Suprapubic skin (tissue), 4 donors: ENCODE data around the gene ARHGEF28. TPM values are rescaled to one million over a fixed set of nuclear protein-coding genes. Genes with fewer than 3 reads are reported as not detected.

Experiments
- DNase-seq, 2 donors: peaks; one replicate each; pipeline ENCODE4 v3.0.0-alpha.2; 2019; ENCODE audit warnings: low spot score in 2 of 2
- H3K27ac ChIP-seq: fragments of 200-600 bp; sonication (generic); one replicate; pipeline ENCODE4 v1.5.1; 2019
- H3K27me3 ChIP-seq: fragments of 200-600 bp; sonication (generic); one replicate; pipeline ENCODE4 v1.5.1; 2019
- H3K36me3 ChIP-seq: fragments of 200-600 bp; sonication (generic); one replicate; pipeline ENCODE4 v1.5.1; 2019
- H3K4me1 ChIP-seq: fragments of 200-600 bp; sonication (generic); one replicate; pipeline ENCODE4 v1.5.1; 2019
- H3K4me3 ChIP-seq: fragments of 200-600 bp; sonication (generic); one replicate; pipeline ENCODE4 v1.5.1; 2019; ENCODE audit warnings: mild to moderate bottlenecking
- H3K9me3 ChIP-seq: fragments of 200-600 bp; sonication (generic); one replicate; pipeline ENCODE4 v1.5.1; 2019
- EP300 ChIP-seq: sonication (generic); formaldehyde crosslinking; IDR thresholded peaks from one replicate; pipeline ENCODE4 v1.6.1; 2017; ENCODE audit warnings: antibody characterized with exemption
- POLR2A ChIP-seq, 2 donors: fragments of 450-650 bp; IDR thresholded peaks; one replicate each; pipeline ENCODE4 v1.6.1; 2017; ENCODE audit warnings: antibody characterized with exemption in 2 of 2, mild to moderate bottlenecking in 2 of 2, moderate library complexity in 2 of 2
- POLR2AphosphoS5 ChIP-seq, 3 donors: sonication (generic); formaldehyde crosslinking; IDR thresholded peaks; one replicate each; pipeline ENCODE4 v1.6.1; 2017; ENCODE audit warnings: antibody characterized with exemption in 3 of 3
- WGBS: methylation state at CpG from one replicate; pipeline ENCODE4 v1.1.5; 2018; 5-methylcytosine and 5-hydroxymethylcytosine counted together
- total RNA-seq, 4 donors: library from RNA; depleted of rRNA; stranded (reverse); fragments of >200 nt; gene quantifications; one replicate each; pipeline ENCODE4 v1.1.0, GENCODE V29; 2016
- TF ChIP-seq, protein P1 (sequence below), 2 donors: fragments of 200-600 bp in 1 of 2; fragments of 450-650 bp in 1 of 2; sonication (generic) in 1 of 2; IDR thresholded peaks; one replicate each; pipeline ENCODE4 v1.5.1; 2016 to 2019; ENCODE audit warnings: antibody characterized with exemption in 2 of 2, mild to moderate bottlenecking in 1 of 2, moderate library complexity in 1 of 2

The ARHGEF28 gene
- total RNA-seq, 4 donors from 2014 or later = 25.6 to 104 (median 39.1) TPM

DNA sequence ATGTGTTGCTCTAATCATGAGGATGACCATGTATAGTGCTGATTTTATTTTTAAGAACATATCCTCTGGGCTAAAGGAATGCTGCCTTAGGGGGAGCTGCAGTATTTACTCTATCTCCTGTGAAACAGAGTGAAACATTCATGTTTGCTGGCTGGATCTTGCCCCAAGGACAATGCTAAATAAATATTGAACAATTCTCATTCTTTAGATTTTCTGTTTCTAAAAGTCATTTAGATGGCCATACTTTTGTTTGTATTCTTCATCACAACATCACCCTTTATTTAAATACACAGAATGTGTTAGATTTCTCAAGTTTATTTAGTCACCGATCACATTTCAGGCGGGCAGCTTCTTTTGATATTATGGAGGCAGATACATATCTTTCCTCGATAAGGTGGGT lies 103.3 kb downstream of the ARHGEF28 start:
- no peak overlapping the region for H3K27ac ChIP-seq
- TF ChIP-seq, protein P1, sequence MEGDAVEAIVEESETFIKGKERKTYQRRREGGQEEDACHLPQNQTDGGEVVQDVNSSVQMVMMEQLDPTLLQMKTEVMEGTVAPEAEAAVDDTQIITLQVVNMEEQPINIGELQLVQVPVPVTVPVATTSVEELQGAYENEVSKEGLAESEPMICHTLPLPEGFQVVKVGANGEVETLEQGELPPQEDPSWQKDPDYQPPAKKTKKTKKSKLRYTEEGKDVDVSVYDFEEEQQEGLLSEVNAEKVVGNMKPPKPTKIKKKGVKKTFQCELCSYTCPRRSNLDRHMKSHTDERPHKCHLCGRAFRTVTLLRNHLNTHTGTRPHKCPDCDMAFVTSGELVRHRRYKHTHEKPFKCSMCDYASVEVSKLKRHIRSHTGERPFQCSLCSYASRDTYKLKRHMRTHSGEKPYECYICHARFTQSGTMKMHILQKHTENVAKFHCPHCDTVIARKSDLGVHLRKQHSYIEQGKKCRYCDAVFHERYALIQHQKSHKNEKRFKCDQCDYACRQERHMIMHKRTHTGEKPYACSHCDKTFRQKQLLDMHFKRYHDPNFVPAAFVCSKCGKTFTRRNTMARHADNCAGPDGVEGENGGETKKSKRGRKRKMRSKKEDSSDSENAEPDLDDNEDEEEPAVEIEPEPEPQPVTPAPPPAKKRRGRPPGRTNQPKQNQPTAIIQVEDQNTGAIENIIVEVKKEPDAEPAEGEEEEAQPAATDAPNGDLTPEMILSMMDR (IDR thresholded peaks at IDR 0.05) = no peak
- TF ChIP-seq POLR2AphosphoS5 (IDR thresholded peaks at IDR 0.05) (no peak), EP300 (no peak), POLR2A (IDR thresholded peaks at IDR 0.05) (no peak)
- 96% methylated on average over 3 of the region's 3 CpGs for WGBS
- no peak overlapping the region for H3K4me3 ChIP-seq
- no peaks in the 10 kb centered on the region for H3K36me3 ChIP-seq
- no peaks in the 10 kb centered on the region for H3K27me3 ChIP-seq
- DNase-seq = no peak
- no peaks in the 10 kb centered on the region for H3K4me1 ChIP-seq
- H3K9me3 ChIP-seq = no peaks in the 10 kb centered on the region

GRCh38 chr5:73732045-73732444 lies 106.0 kb downstream of the ARHGEF28 start:
- H3K36me3 ChIP-seq = no peaks in the 10 kb centered on the region
- no peaks in the 10 kb centered on the region for H3K9me3 ChIP-seq
- no peaks in the 10 kb centered on the region for H3K4me1 ChIP-seq
- TF ChIP-seq, protein P1 (IDR thresholded peaks at IDR 0.05) = no peak
- TF ChIP-seq EP300 = no peak
- TF ChIP-seq POLR2A (IDR thresholded peaks at IDR 0.05) = no peak
- H3K27me3 ChIP-seq = no peaks in the 10 kb centered on the region
- no peak overlapping the region for H3K27ac ChIP-seq
- 96% methylated on average over 2 of the region's 2 CpGs for WGBS
- DNase-seq = no peak
- no peak overlapping the region for H3K4me3 ChIP-seq

- Histone ChIP-seq H3K36me3 (no peaks in the 10 kb centered on the region), H3K4me1 (no peaks in the 10 kb centered on the region), H3K27ac (no peak overlapping the region), H3K27me3 (no peaks in the 10 kb centered on the region), H3K9me3 (no peaks in the 10 kb centered on the region), H3K4me3 (no peak overlapping the region)
- TF ChIP-seq EP300 = no peak
- TF ChIP-seq POLR2AphosphoS5 (IDR thresholded peaks at IDR 0.05) = no peak
- TF ChIP-seq, protein P1 (IDR thresholded peaks at IDR 0.05) = no peak
- TF ChIP-seq POLR2A (IDR thresholded peaks at IDR 0.05) = no peak
- no peak for DNase-seq
- WGBS = 73% methylated on average over 1 of the region's 1 CpG
Measured at GRCh38 chr5:73733219-73733618, 107.2 kb downstream of the ARHGEF28 start.

- Histone ChIP-seq H3K9me3 (no peaks in the 10 kb centered on the region), H3K4me3 (no peak overlapping the region), H3K27me3 (no peaks in the 10 kb centered on the region), H3K4me1 (no peaks in the 10 kb centered on the region), H3K27ac (no peak overlapping the region), H3K36me3 (no peaks in the 10 kb centered on the region)
- no peak for DNase-seq
- TF ChIP-seq POLR2AphosphoS5 (IDR thresholded peaks at IDR 0.05) (no peak), EP300 (no peak)
- TF ChIP-seq, protein P1 (IDR thresholded peaks at IDR 0.05) = no peak
- 70% methylated on average over 4 of the region's 4 CpGs for WGBS
Measured at GRCh38 chr5:73735032-73735734, 109.2 kb downstream of the ARHGEF28 start.

GRCh38 chr5:73739650-73740049 lies 113.7 kb downstream of the ARHGEF28 start:
- DNase-seq = no peak
- no peaks in the 10 kb centered on the region for H3K9me3 ChIP-seq
- 100% methylated on average over 1 of the region's 1 CpG for WGBS
- H3K27me3 ChIP-seq = no peaks in the 10 kb centered on the region
- H3K4me3 ChIP-seq = no peak overlapping the region
- no peaks in the 10 kb centered on the region for H3K36me3 ChIP-seq
- TF ChIP-seq EP300 = no peak
- TF ChIP-seq, protein P1 (IDR thresholded peaks at IDR 0.05) = no peak
- no peak for TF ChIP-seq POLR2AphosphoS5 (IDR thresholded peaks at IDR 0.05)
- no peak for TF ChIP-seq POLR2A (IDR thresholded peaks at IDR 0.05)
- no peaks in the 10 kb centered on the region for H3K4me1 ChIP-seq
- H3K27ac ChIP-seq = no peak overlapping the region
